ENCODE results near the gene BECN2.

BECN2 gene

DNA sequence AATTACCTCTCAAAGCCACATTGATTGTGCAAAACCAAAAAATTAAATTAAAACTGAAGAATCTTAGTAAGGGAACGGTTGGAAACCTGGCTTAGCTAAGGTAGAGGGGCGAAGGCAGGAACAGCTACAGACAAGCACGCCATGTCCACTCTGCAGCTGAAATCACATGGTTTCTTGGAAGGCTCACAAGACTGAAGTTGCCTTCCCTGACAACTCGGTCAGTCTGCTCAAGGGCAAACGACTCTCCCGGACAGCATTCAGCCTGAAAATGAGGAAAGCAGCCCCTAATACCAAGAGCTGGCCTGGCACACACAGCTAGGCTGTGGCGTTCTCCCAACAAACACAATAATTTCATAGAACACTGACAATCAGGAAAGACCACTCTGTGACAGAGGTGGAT, 22.7 kb upstream of the BECN2 start:
- H3K9me3 ChIP-seq (ENCODE audit: control insufficient read depth in 5 of 5, low read length in 5 of 5) = peaks cover 0 to 3% (median 0%) of the 10 kb centered on the region in 5 donors
- H3K4me3 ChIP-seq (ENCODE audit: low read depth in 1 of 5, low read length in 5 of 5) = no peak overlapping the region
- H3K27ac ChIP-seq (ENCODE audit: low read depth, low read length) = no peak overlapping the region
- peaks cover 0 to 6% (median 0%) of the 10 kb centered on the region in 5 donors for H3K27me3 ChIP-seq (ENCODE audit: control insufficient read depth in 5 of 5, insufficient read depth in 4 of 5, low read length in 5 of 5)
- no peak overlapping the region for H3K9ac ChIP-seq (ENCODE audit: low read length in 5 of 5)
- H3K36me3 ChIP-seq (ENCODE audit: control insufficient read depth in 5 of 5, insufficient read depth in 5 of 5, low read length in 5 of 5) = no peaks in the 10 kb centered on the region
- peaks cover 0 to 9% (median 3%) of the 10 kb centered on the region in 5 donors for H3K4me1 ChIP-seq (ENCODE audit: control insufficient read depth in 5 of 5, insufficient read depth in 5 of 5, low read length in 5 of 5)

DNA sequence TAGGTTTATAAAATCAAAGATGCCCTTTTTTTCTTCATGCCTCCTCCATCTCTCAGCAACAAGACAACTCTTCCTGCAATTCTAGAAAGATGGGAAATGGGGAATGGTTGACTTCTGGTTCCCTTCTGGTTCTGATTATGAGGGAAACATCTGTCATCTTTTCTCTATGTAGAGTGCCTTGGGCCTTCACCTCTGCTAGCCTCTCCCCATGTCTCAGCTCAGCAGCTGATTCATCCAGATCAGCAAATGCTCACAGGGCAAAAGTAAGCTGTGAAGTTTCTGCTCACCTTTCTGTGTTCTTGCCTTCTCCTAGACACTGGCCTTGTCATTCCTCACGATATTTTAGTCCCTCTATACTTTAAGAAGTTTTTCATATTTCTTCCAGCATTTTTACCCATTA, 17.8 kb upstream of the BECN2 start:
- Histone ChIP-seq H3K27ac (ENCODE audit: low read depth, low read length) (no peak overlapping the region), H3K4me1 (ENCODE audit: control insufficient read depth in 5 of 5, insufficient read depth in 5 of 5, low read length in 5 of 5) (peaks cover 0 to 3% (median 0%) of the 10 kb centered on the region in 5 donors), H3K27me3 (ENCODE audit: control insufficient read depth in 5 of 5, insufficient read depth in 4 of 5, low read length in 5 of 5) (no peaks in the 10 kb centered on the region)

DNA sequence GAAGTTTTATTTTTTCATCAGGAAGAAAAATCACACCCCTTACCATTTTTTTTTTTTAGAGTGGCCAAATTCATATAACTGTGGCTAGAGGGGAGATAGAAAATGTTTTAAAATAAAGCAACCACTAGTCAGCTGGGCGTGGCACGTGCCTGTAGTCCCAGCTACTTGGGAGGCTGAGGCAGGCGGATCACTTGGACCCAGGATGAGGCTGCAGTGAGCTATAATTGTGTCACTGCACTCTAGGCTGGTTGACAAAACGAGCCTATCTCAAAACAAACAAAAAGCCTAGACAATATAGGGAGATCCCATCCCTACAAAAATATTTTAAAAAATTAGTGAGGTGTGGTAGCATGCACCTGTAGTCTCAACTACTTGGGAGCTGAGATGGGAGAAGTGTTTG, 14.8 kb upstream of the BECN2 start:
- Histone ChIP-seq H3K9ac (ENCODE audit: low read length in 5 of 5) (no peak overlapping the region), H3K36me3 (ENCODE audit: control insufficient read depth in 5 of 5, insufficient read depth in 5 of 5, low read length in 5 of 5) (no peaks in the 10 kb centered on the region), H3K4me1 (ENCODE audit: control insufficient read depth in 5 of 5, insufficient read depth in 5 of 5, low read length in 5 of 5) (no peaks in the 10 kb centered on the region), H3K27ac (ENCODE audit: low read depth, low read length) (no peak overlapping the region), H3K9me3 (ENCODE audit: control insufficient read depth in 5 of 5, low read length in 5 of 5) (peaks cover 0 to 3% (median 0%) of the 10 kb centered on the region in 5 donors), H3K4me3 (ENCODE audit: low read depth in 1 of 5, low read length in 5 of 5) (no peak overlapping the region), H3K27me3 (ENCODE audit: control insufficient read depth in 5 of 5, insufficient read depth in 4 of 5, low read length in 5 of 5) (no peaks in the 10 kb centered on the region)

More for the DNA sequence above, 17.8 kb upstream of the BECN2 start:
- Histone ChIP-seq H3K36me3 (ENCODE audit: control insufficient read depth in 5 of 5, insufficient read depth in 5 of 5, low read length in 5 of 5) (no peaks in the 10 kb centered on the region), H3K9me3 (ENCODE audit: control insufficient read depth in 5 of 5, low read length in 5 of 5) (peaks cover 0 to 3% (median 0%) of the 10 kb centered on the region in 5 donors), H3K9ac (ENCODE audit: low read length in 5 of 5) (no peak overlapping the region), H3K4me3 (ENCODE audit: low read depth in 1 of 5, low read length in 5 of 5) (no peak overlapping the region)

DNA sequence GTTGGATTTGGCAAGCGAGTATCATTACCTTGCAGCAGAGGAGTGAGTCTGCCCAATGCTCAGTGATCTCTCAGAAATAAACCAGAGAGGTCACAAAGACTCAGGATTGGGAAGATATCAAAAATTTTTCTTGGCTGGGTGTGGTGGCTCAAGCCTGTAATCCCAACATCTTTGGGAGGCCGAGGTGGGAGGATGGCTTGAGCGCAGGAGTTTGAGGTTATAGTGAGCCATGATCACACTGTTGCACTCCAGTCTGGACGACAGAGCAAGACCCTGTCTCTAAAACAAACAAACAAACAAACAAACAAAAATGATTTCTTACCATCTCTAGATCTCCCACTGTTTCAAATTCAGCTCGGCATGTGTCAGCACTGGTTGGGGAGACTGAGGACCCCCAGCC, 13.3 kb upstream of the BECN2 start:
- Histone ChIP-seq H3K27me3 (ENCODE audit: control insufficient read depth in 5 of 5, insufficient read depth in 4 of 5, low read length in 5 of 5) (no peaks in the 10 kb centered on the region), H3K27ac (ENCODE audit: low read depth, low read length) (no peak overlapping the region), H3K36me3 (ENCODE audit: control insufficient read depth in 5 of 5, insufficient read depth in 5 of 5, low read length in 5 of 5) (no peaks in the 10 kb centered on the region), H3K9ac (ENCODE audit: low read length in 5 of 5) (no peak overlapping the region), H3K4me1 (ENCODE audit: control insufficient read depth in 5 of 5, insufficient read depth in 5 of 5, low read length in 5 of 5) (no peaks in the 10 kb centered on the region), H3K4me3 (ENCODE audit: low read depth in 1 of 5, low read length in 5 of 5) (no peak overlapping the region), H3K9me3 (ENCODE audit: control insufficient read depth in 5 of 5, low read length in 5 of 5) (no peaks in the 10 kb centered on the region)

DNA sequence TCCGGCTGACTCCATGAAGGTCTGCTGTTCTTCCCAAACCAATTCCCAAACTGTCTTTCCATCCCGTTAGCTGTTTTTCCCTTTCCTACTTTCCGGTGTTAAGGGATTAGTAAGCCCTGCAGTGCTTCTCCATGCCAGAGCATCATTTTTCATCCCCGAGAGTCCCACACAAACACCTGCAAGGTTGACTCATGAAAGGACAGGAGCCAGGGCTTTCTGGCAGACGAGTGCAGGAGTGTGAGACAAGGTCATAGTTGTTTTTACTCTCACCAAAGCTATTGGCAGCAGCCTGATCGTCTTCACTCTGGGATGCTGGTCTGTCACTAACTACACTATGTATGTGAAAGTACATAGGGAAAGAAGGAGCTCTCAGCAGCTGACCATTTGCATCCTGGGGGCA, 10.2 kb upstream of the BECN2 start:
- H3K4me3 ChIP-seq (ENCODE audit: low read depth in 1 of 5, low read length in 5 of 5) = no peak overlapping the region
- H3K36me3 ChIP-seq (ENCODE audit: control insufficient read depth in 5 of 5, insufficient read depth in 5 of 5, low read length in 5 of 5) = no peaks in the 10 kb centered on the region
- no peaks in the 10 kb centered on the region for H3K9me3 ChIP-seq (ENCODE audit: control insufficient read depth in 5 of 5, low read length in 5 of 5)
- H3K27me3 ChIP-seq (ENCODE audit: control insufficient read depth in 5 of 5, insufficient read depth in 4 of 5, low read length in 5 of 5) = no peaks in the 10 kb centered on the region
- no peak overlapping the region for H3K27ac ChIP-seq (ENCODE audit: low read depth, low read length)
- no peak overlapping the region for H3K9ac ChIP-seq (ENCODE audit: low read length in 5 of 5)
- H3K4me1 ChIP-seq (ENCODE audit: control insufficient read depth in 5 of 5, insufficient read depth in 5 of 5, low read length in 5 of 5) = no peaks in the 10 kb centered on the region

DNA sequence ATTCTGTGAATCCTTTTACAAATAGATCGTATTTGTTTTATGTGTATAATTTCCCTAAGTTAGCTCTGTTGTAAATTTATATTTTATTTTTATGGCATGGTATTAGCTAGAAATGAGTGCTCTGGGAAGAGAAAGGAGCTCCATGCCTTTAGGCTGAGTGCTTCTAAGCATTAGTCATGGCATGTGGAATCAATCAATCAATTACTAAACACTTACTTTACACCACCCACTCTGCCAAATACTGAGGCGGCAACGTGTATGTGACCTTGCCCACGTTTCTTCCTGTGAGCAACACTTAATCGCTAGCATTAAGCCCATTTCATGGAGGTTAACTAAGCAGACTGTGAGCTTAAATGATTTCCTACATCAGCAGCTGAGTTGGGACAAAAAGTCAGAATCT, 7.2 kb upstream of the BECN2 start:
- Histone ChIP-seq H3K4me1 (ENCODE audit: control insufficient read depth in 5 of 5, insufficient read depth in 5 of 5, low read length in 5 of 5) (no peaks in the 10 kb centered on the region), H3K9me3 (ENCODE audit: control insufficient read depth in 5 of 5, low read length in 5 of 5) (no peaks in the 10 kb centered on the region), H3K27ac (ENCODE audit: low read depth, low read length) (no peak overlapping the region), H3K9ac (ENCODE audit: low read length in 5 of 5) (no peak overlapping the region), H3K36me3 (ENCODE audit: control insufficient read depth in 5 of 5, insufficient read depth in 5 of 5, low read length in 5 of 5) (no peaks in the 10 kb centered on the region), H3K4me3 (ENCODE audit: low read depth in 1 of 5, low read length in 5 of 5) (no peak overlapping the region), H3K27me3 (ENCODE audit: control insufficient read depth in 5 of 5, insufficient read depth in 4 of 5, low read length in 5 of 5) (no peaks in the 10 kb centered on the region)

DNA sequence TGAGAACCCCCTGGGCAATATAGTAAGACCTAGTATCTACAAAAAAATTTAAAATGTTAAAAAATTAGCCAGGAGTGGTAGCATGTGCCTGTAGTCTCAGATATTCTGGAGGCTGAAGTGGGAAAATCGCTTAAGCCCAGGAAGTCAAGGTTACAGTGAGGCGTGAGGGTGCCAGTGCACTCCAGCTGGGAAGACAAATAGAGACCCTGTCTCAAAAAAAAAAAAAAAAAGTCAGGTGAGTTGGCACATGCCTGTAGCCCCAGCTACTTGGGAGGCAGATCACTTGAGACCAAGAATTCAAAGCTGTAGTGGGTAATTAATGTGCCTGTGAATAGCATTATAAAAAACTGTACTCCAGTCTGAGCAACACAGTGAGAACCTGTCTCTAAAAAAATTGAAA, 4.6 kb downstream of the BECN2 start:
- no peaks in the 10 kb centered on the region for H3K36me3 ChIP-seq (ENCODE audit: control insufficient read depth in 5 of 5, insufficient read depth in 5 of 5, low read length in 5 of 5)

DNA sequence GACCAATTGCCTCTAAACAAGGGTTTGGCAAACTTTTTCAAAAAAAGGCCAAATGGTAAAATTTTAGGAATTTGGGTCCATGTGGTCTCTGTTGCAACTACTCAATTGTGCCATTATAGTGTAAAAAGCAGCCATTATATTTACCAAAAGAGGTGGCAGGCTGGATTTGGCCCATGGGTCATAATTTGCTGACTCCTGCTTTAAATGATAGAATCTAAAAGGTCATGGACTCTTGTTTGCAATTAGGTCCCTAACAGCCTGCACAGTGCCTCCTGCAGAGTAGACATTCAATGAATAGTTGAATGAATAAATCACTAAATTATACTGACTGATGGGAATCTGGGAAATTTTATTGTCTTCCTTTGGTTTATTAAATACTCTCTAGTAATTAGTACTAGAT, 6.2 kb downstream of the BECN2 start:
- Histone ChIP-seq H3K27ac (ENCODE audit: low read depth, low read length) (no peak overlapping the region), H3K4me3 (ENCODE audit: low read depth in 1 of 5, low read length in 5 of 5) (no peak overlapping the region), H3K9me3 (ENCODE audit: control insufficient read depth in 5 of 5, low read length in 5 of 5) (no peaks in the 10 kb centered on the region), H3K9ac (ENCODE audit: low read length in 5 of 5) (no peak overlapping the region), H3K27me3 (ENCODE audit: control insufficient read depth in 5 of 5, insufficient read depth in 4 of 5, low read length in 5 of 5) (no peaks in the 10 kb centered on the region), H3K36me3 (ENCODE audit: control insufficient read depth in 5 of 5, insufficient read depth in 5 of 5, low read length in 5 of 5) (no peaks in the 10 kb centered on the region), H3K4me1 (ENCODE audit: control insufficient read depth in 5 of 5, insufficient read depth in 5 of 5, low read length in 5 of 5) (peaks cover 0 to 3% (median 0%) of the 10 kb centered on the region in 5 donors)

More for the DNA sequence above, 4.6 kb downstream of the BECN2 start:
- no peaks in the 10 kb centered on the region for H3K27me3 ChIP-seq (ENCODE audit: control insufficient read depth in 5 of 5, insufficient read depth in 4 of 5, low read length in 5 of 5)
- peaks cover 0 to 3% (median 0%) of the 10 kb centered on the region in 5 donors for H3K4me1 ChIP-seq (ENCODE audit: control insufficient read depth in 5 of 5, insufficient read depth in 5 of 5, low read length in 5 of 5)
- no peaks in the 10 kb centered on the region for H3K9me3 ChIP-seq (ENCODE audit: control insufficient read depth in 5 of 5, low read length in 5 of 5)
- H3K4me3 ChIP-seq (ENCODE audit: low read depth in 1 of 5, low read length in 5 of 5) = no peak overlapping the region
- H3K27ac ChIP-seq (ENCODE audit: low read depth, low read length) = no peak overlapping the region
- no peak overlapping the region for H3K9ac ChIP-seq (ENCODE audit: low read length in 5 of 5)

DNA sequence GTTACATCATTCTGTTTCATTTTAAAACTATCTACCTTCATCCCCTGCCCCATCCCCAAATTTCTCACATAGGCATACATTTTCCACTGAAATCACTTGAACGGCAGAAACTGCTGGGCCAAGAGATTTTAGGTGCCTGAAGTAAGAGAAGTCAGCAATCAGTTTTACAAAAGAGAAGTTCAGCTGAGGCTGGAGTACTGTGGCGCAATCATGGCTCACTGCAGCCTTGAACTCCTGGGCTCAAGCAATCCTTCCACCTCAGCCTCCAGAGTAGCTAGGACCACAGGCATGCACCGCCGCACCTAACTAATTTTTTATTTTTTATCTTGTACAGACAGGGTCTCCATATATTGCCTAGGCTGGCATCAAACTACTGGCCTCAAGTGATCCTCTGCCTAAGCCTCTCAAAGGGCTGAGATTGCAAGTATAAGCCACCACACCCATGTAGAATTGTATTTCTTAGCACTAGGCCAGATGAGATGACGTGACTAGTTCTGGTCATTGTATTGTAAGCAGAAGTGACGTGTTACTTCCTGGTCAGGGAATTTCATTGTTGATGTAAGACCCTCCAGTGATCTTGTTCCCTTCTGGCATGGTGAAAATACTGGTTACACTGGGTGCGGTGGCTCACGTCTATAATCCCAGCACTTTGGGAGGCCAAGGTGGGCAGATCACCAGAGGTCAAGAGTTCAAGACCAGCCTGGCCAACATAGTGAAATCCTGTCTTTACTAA, 7.1 kb downstream of the BECN2 start:
- H3K36me3 ChIP-seq (ENCODE audit: control insufficient read depth in 5 of 5, insufficient read depth in 5 of 5, low read length in 5 of 5) = no peaks in the 10 kb centered on the region
- H3K9ac ChIP-seq (ENCODE audit: low read length in 5 of 5) = no peak overlapping the region
- H3K4me1 ChIP-seq (ENCODE audit: control insufficient read depth in 5 of 5, insufficient read depth in 5 of 5, low read length in 5 of 5) = peaks cover 0 to 3% (median 0%) of the 10 kb centered on the region in 5 donors
- no peaks in the 10 kb centered on the region for H3K9me3 ChIP-seq (ENCODE audit: control insufficient read depth in 5 of 5, low read length in 5 of 5)
- no peak overlapping the region for H3K4me3 ChIP-seq (ENCODE audit: low read depth in 1 of 5, low read length in 5 of 5)
- no peaks in the 10 kb centered on the region for H3K27me3 ChIP-seq (ENCODE audit: control insufficient read depth in 5 of 5, insufficient read depth in 4 of 5, low read length in 5 of 5)
- no peak overlapping the region for H3K27ac ChIP-seq (ENCODE audit: low read depth, low read length)

DNA sequence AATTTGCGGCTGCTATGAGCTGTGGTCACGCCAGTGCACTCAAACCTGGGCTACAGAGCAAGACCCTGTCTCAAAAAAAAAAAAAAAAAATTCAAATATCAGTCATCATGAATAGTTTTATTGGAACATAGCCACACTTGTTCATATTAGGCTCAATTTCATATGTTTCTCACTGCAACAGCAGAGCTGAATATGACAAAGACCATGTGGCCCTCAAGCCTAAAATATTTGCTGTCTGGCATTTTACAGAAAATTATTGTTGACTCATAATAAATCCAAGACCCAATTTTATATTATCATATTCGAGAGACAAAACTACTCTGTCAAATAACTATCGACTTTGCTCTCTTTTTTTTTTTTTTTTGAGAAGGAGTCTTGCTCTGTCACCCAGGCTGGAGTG, 11.0 kb downstream of the BECN2 start:
- H3K9ac ChIP-seq (ENCODE audit: low read length in 5 of 5) = no peak overlapping the region
- no peaks in the 10 kb centered on the region for H3K27me3 ChIP-seq (ENCODE audit: control insufficient read depth in 5 of 5, insufficient read depth in 4 of 5, low read length in 5 of 5)
- H3K36me3 ChIP-seq (ENCODE audit: control insufficient read depth in 5 of 5, insufficient read depth in 5 of 5, low read length in 5 of 5) = no peaks in the 10 kb centered on the region
- peaks cover 0 to 1% (median 0%) of the 10 kb centered on the region in 5 donors for H3K4me1 ChIP-seq (ENCODE audit: control insufficient read depth in 5 of 5, insufficient read depth in 5 of 5, low read length in 5 of 5)
- no peak overlapping the region for H3K4me3 ChIP-seq (ENCODE audit: low read depth in 1 of 5, low read length in 5 of 5)
- no peak overlapping the region for H3K27ac ChIP-seq (ENCODE audit: low read depth, low read length)
- H3K9me3 ChIP-seq (ENCODE audit: control insufficient read depth in 5 of 5, low read length in 5 of 5) = no peaks in the 10 kb centered on the region
